Ovary (tissue), 9 donors: ENCODE results near the gene AKAP6. TPM values are rescaled to one million over a fixed set of nuclear protein-coding genes. Genes with fewer than 3 reads are reported as not detected.

Experiments
- DNase-seq, 5 donors: peaks; one replicate each; pipeline ENCODE4 v3.0.0-alpha.2; 2019 to 2020
- H3K27ac ChIP-seq, 2 donors: fragments of 200-600 bp; one replicate each; pipeline versions ENCODE4 v1.5.1 to v1.8.0; 2019 to 2022
- H3K27me3 ChIP-seq: fragments of 200-600 bp; one replicate; pipeline ENCODE4 v1.8.0; 2022
- H3K36me3 ChIP-seq: fragments of 200-600 bp; sonication (generic); one replicate; pipeline ENCODE4 v1.5.1; 2019
- H3K4me1 ChIP-seq: one replicate; pipeline ENCODE4 v1.8.1; 2013; ENCODE audit warnings: mild to moderate bottlenecking, moderate library complexity; ENCODE audit not compliant: insufficient read depth
- H3K4me3 ChIP-seq: fragments of 200-600 bp; sonication (generic); one replicate; pipeline ENCODE4 v1.5.1; 2017
- H3K9me3 ChIP-seq, 2 donors: fragments of 200-600 bp in 1 of 2; sonication (generic) in 1 of 2; one replicate each; pipeline versions ENCODE4 v1.5.1 to v1.8.1; 2013 to 2019; ENCODE audit warnings: mild to moderate bottlenecking in 1 of 2, moderate library complexity in 1 of 2
- EP300 ChIP-seq: sonication (generic); formaldehyde crosslinking; IDR thresholded peaks from one replicate; pipeline ENCODE4 v1.6.1; 2017; ENCODE audit warnings: antibody characterized with exemption
- POLR2A ChIP-seq: fragments of 450-650 bp; IDR thresholded peaks from one replicate; pipeline ENCODE4 v1.6.1; 2017; ENCODE audit warnings: antibody characterized with exemption, mild to moderate bottlenecking, moderate library complexity
- WGBS, 3 donors: extraction: QIAGEN DNeasy Blood & Tissue Kit in 1 of 3; methylation state at CpG; one replicate each; pipeline versions ENCODE4 v1.1.5 to v1.1.7; 2013 to 2017; 5-methylcytosine and 5-hydroxymethylcytosine counted together
- intact Hi-C, 4 donors: fragments of 100-400 bp; cut with DNase I; formaldehyde crosslinking; loops; one replicate each; pipeline versions ENCODE4 v1.11.0 to v1.15.1; 2022 to 2023
- polyA plus RNA-seq, 2 donors: library from polyadenylated mRNA; stranded (reverse); fragments of 200-250 nt in 1 of 2; fragments of 350-450 nt in 1 of 2; fragmentation: Illumina TruSeq in 1 of 2; extraction: RNeasy Lipid Tissue Mini Kit (QIAGEN cat#74804) in 1 of 2; gene quantifications; one replicate each; pipeline ENCODE4 v1.2.3, GENCODE V29; 2013 to 2014
- total RNA-seq, 7 donors: library from RNA; depleted of rRNA in 2 of 7; stranded (reverse); fragments of >200 nt in 2 of 7; fragmentation: NEBNext Ultra II Directional in 3 of 7; extraction: Animal tissue kit (Norgen Biotek cat#: 25700) in 3 of 7; gene quantifications; one replicate each; pipeline versions ENCODE4 v1.1.0 to v1.2.4, GENCODE V29; 2016 to 2023
- TF ChIP-seq, protein P1 (sequence below), 3 donors: fragments of 450-650 bp in 2 of 3; fragments of 200-600 bp in 1 of 3; IDR thresholded peaks; one replicate each; pipeline versions ENCODE4 v1.5.1 to v1.8.0; 2016 to 2022; ENCODE audit warnings: antibody characterized with exemption in 3 of 3, mild to moderate bottlenecking in 1 of 3
- donor health status: DM: no; HTN: no; CAD: no; lungs with moderate emphysema.
- donor health status: DM: no; HTN: no; CAD: no.
- donor health status: Bipolar disorder and iron deficiency.
- donor health status: DM: yes; HTN: yes; CAD: no.
- donor health status: DM: no; HTN: no; CAD: no.
- donor health status: DM: yes; HTN: yes; CAD: no.

AKAP6 gene
- total and polyA plus RNA-seq, 9 donors = 2.3 to 13.1 (median 6.9) TPM

GRCh38 chr14:32341947-32342846, 13.1 kb downstream of the AKAP6 start:
- no peaks in the 10 kb centered on the region for H3K9me3 ChIP-seq
- H3K4me3 ChIP-seq = no peak overlapping the region
- intact Hi-C loops = no loop called here
- H3K4me1 ChIP-seq = no peaks in the 10 kb centered on the region
- no peaks in the 10 kb centered on the region for H3K27me3 ChIP-seq
- no peaks in the 10 kb centered on the region for H3K36me3 ChIP-seq
- no peak overlapping the region for H3K27ac ChIP-seq
- DNase-seq = no peak
- TF ChIP-seq, protein P1, sequence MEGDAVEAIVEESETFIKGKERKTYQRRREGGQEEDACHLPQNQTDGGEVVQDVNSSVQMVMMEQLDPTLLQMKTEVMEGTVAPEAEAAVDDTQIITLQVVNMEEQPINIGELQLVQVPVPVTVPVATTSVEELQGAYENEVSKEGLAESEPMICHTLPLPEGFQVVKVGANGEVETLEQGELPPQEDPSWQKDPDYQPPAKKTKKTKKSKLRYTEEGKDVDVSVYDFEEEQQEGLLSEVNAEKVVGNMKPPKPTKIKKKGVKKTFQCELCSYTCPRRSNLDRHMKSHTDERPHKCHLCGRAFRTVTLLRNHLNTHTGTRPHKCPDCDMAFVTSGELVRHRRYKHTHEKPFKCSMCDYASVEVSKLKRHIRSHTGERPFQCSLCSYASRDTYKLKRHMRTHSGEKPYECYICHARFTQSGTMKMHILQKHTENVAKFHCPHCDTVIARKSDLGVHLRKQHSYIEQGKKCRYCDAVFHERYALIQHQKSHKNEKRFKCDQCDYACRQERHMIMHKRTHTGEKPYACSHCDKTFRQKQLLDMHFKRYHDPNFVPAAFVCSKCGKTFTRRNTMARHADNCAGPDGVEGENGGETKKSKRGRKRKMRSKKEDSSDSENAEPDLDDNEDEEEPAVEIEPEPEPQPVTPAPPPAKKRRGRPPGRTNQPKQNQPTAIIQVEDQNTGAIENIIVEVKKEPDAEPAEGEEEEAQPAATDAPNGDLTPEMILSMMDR (IDR thresholded peaks at IDR 0.05) = no peak
- no peak for TF ChIP-seq EP300
- no peak for TF ChIP-seq POLR2A
- 95 to 97% (median 97%) methylated on average over 2 of the region's 2 CpGs for WGBS, 3 donors

- Histone ChIP-seq H3K27ac (no peak overlapping the region), H3K4me1 (no peaks in the 10 kb centered on the region), H3K36me3 (no peaks in the 10 kb centered on the region), H3K9me3 (no peaks in the 10 kb centered on the region), H3K27me3 (no peaks in the 10 kb centered on the region), H3K4me3 (no peak overlapping the region)
- no peak for DNase-seq
- 42 to 71% (median 60%) methylated on average over 2 of the region's 2 CpGs for WGBS, 3 donors
- TF ChIP-seq, protein P1 (IDR thresholded peaks at IDR 0.05) = no peak
- TF ChIP-seq POLR2A (no peak), EP300 (no peak)
- intact Hi-C loops = no loop called here
Measured at GRCh38 chr14:32342847-32343194, 13.7 kb downstream of the AKAP6 start.

DNA sequence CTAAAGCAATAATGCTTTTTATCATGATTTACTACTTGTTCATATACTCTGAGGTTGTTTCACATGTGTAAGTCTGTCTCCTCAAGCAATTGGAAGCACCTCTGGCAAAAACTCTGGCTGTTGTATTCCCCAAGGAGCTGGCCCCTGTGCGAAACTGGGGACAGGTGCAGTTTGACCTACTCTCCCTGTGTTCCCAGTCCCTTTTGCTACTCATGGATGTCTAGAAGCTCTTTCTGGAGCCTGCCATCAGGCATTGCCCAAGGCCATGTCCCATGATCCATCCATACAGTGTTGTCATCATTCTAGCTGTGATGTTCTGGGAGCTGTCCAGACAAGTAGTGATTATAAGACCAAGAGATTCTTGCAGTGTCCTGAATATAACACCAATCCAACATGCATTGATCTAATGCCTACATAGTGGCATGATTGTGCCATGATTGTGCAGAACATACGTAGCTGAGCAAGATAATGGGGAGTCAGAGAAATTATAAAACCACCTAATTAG, 14.9 kb downstream of the AKAP6 start:
- no peak for TF ChIP-seq EP300
- TF ChIP-seq POLR2A = no peak
- TF ChIP-seq, protein P1 (IDR thresholded peaks at IDR 0.05) = no peak
- 89 to 91% (median 90%) methylated on average over 2 of the region's 2 CpGs for WGBS, 3 donors
- Histone ChIP-seq H3K27ac (no peak overlapping the region), H3K36me3 (no peaks in the 10 kb centered on the region), H3K4me1 (no peaks in the 10 kb centered on the region), H3K27me3 (no peaks in the 10 kb centered on the region), H3K9me3 (no peaks in the 10 kb centered on the region), H3K4me3 (no peak overlapping the region)
- DNase-seq = no peak
- intact Hi-C loops = no loop called here

GRCh38 chr14:32345311-32345791, 16.3 kb downstream of the AKAP6 start:
- WGBS, 3 donors = 75 to 96% (median 94%) methylated on average over 1 of the region's 1 CpG

More at GRCh38 chr14:32345311-32345791, 16.3 kb downstream of the AKAP6 start:
- intact Hi-C loops = no loop called here
- no peaks in the 10 kb centered on the region for H3K4me1 ChIP-seq
- no peaks in the 10 kb centered on the region for H3K9me3 ChIP-seq
- TF ChIP-seq, protein P1 (IDR thresholded peaks at IDR 0.05) = no peak
- TF ChIP-seq EP300 (no peak), POLR2A (no peak)
- H3K27ac ChIP-seq = no peak overlapping the region
- DNase-seq = no peak
- H3K4me3 ChIP-seq = no peak overlapping the region
- H3K36me3 ChIP-seq = no peaks in the 10 kb centered on the region
- no peaks in the 10 kb centered on the region for H3K27me3 ChIP-seq
